ENCODE measurements around the gene WDR90.

DNA sequence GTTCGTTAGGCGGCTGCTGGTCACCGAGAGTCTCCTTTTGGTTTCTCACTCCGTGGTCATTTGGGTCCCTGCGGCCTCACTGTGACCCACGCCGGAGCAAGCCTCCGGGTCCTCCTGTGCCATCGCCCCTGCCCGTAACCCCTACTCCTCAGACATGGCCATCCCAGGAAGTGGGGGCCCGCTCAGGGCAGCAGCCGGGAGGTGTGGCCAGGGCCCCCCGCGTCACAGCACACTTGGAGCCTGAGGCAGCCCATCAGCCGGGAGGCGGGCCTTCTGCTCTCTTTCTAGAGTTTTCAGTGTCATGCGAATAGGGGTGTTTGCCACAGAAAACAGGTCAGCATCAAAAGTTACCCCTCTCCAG, 26.3 kb upstream of the WDR90 start:
- TF ChIP-seq, protein P1, sequence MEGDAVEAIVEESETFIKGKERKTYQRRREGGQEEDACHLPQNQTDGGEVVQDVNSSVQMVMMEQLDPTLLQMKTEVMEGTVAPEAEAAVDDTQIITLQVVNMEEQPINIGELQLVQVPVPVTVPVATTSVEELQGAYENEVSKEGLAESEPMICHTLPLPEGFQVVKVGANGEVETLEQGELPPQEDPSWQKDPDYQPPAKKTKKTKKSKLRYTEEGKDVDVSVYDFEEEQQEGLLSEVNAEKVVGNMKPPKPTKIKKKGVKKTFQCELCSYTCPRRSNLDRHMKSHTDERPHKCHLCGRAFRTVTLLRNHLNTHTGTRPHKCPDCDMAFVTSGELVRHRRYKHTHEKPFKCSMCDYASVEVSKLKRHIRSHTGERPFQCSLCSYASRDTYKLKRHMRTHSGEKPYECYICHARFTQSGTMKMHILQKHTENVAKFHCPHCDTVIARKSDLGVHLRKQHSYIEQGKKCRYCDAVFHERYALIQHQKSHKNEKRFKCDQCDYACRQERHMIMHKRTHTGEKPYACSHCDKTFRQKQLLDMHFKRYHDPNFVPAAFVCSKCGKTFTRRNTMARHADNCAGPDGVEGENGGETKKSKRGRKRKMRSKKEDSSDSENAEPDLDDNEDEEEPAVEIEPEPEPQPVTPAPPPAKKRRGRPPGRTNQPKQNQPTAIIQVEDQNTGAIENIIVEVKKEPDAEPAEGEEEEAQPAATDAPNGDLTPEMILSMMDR (conservative IDR thresholded peaks at IDR 0.05), result no peak
- no peak for TF ChIP-seq EZH2 (IDR thresholded peaks at IDR 0.05; ENCODE audit: low read depth)
